PC-3 (cell line): ENCODE measurements around the gene SLC15A4.

ENCODE experiments used
- EZH2 ChIP-seq: fragments of 300-600 bp; sonication (generic); IDR thresholded peaks from one replicate; pipeline ENCODE4 v1.6.1; 2017; ENCODE audit warnings: antibody characterized with exemption, mild to moderate bottlenecking, low read length; ENCODE audit not compliant: unreplicated experiment
- EZH2phosphoT487 ChIP-seq: fragments of 300-600 bp; sonication (generic); IDR thresholded peaks from 2 replicates; pipeline ENCODE4 v1.6.1; 2018; ENCODE audit warnings: mild to moderate bottlenecking, antibody characterized with exemption, low read length, borderline replicate concordance
- TF ChIP-seq, protein P1 (sequence below): fragments of 300-600 bp; sonication (generic); conservative IDR thresholded peaks from 2 replicates; pipeline ENCODE4 v1.5.1; 2017; ENCODE audit warnings: antibody characterized with exemption, low read depth, mild to moderate bottlenecking, low read length

DNA sequence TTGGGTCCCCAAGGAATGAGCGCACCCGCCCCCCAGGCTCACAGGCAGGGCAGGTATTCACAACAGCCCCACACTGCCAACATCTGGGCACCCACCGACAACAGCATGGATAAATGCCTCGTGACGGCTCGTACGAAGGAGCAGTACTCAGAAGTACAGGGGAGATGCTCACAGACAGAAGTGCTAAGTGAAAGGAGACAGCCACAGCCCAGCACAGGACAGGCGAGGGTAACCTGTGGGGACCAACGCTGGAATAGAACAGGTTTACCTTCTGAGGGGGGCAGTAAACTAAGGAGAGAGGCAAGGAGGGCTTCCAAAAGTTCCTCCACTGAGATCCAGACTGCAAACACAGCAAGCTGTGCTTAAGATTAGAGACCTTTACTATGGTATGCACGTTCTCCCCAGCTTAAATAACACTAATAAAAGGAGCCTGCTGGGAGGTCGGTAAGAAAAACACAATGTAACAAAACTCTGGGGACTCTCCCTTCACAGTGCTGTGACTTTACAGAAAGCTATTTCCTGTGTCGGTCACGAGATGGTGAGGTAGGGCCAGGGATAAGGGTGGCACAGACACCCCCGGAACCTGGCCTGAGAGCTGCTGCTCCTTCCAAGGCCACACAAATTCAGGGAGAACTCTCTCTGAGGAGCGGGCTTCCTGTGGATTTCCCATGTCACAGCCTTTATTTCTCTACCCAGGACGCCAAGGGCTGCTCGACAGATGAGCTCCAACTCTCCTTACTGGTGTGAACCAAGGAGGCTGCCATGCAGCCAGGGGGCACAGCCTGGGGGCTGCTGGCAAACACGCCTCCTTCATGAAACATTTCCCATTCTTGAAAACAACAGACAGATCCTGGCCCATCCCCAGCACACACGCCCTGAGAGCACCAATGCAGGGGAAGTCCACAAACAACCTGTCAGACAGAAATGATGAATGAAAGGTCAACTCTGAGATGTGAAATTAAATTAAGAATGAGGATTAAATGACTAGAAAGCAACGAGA, 26.3 kb downstream of the SLC15A4 start:
- TF ChIP-seq, protein P1, sequence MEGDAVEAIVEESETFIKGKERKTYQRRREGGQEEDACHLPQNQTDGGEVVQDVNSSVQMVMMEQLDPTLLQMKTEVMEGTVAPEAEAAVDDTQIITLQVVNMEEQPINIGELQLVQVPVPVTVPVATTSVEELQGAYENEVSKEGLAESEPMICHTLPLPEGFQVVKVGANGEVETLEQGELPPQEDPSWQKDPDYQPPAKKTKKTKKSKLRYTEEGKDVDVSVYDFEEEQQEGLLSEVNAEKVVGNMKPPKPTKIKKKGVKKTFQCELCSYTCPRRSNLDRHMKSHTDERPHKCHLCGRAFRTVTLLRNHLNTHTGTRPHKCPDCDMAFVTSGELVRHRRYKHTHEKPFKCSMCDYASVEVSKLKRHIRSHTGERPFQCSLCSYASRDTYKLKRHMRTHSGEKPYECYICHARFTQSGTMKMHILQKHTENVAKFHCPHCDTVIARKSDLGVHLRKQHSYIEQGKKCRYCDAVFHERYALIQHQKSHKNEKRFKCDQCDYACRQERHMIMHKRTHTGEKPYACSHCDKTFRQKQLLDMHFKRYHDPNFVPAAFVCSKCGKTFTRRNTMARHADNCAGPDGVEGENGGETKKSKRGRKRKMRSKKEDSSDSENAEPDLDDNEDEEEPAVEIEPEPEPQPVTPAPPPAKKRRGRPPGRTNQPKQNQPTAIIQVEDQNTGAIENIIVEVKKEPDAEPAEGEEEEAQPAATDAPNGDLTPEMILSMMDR, result no peak
- TF ChIP-seq EZH2, result no peak
- no peak for TF ChIP-seq EZH2phosphoT487
